ENCODE data around the gene CELF1. TPM values are rescaled to one million over a fixed set of nuclear protein-coding genes. Genes with fewer than 3 reads are reported as not detected.

The CELF1 gene
- total RNA-seq, 4 donors from 2014 or later, result 93.8 to 153 (median 121) TPM

- TF ChIP-seq, protein P1, sequence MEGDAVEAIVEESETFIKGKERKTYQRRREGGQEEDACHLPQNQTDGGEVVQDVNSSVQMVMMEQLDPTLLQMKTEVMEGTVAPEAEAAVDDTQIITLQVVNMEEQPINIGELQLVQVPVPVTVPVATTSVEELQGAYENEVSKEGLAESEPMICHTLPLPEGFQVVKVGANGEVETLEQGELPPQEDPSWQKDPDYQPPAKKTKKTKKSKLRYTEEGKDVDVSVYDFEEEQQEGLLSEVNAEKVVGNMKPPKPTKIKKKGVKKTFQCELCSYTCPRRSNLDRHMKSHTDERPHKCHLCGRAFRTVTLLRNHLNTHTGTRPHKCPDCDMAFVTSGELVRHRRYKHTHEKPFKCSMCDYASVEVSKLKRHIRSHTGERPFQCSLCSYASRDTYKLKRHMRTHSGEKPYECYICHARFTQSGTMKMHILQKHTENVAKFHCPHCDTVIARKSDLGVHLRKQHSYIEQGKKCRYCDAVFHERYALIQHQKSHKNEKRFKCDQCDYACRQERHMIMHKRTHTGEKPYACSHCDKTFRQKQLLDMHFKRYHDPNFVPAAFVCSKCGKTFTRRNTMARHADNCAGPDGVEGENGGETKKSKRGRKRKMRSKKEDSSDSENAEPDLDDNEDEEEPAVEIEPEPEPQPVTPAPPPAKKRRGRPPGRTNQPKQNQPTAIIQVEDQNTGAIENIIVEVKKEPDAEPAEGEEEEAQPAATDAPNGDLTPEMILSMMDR (IDR thresholded peaks at IDR 0.05; ENCODE audit: low read depth), result no peak
Observed at GRCh38 chr11:47532597-47533213, 20.2 kb downstream of the CELF1 start.

DNA sequence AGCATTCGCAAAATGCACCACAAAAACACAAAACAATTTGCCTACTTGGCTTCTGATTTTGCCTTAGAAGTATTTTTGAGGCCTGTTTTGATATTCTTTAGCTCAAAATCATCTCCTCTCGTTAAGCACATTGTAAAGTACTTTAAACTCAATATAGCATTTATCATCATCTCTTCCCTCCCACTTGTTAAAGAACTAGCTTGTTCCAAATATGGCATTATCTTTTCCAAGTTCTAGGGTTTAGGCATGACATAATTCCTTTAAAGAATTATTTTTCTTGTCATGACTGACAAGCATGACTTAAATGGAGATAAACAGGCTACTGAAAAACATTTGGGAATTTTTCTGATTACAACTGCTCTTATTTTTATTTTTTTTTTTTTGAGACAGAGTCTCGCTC is 21.3 kb downstream of the CELF1 start:
- TF ChIP-seq, protein P1 (IDR thresholded peaks at IDR 0.05; ENCODE audit: low read depth), result no peak

DNA sequence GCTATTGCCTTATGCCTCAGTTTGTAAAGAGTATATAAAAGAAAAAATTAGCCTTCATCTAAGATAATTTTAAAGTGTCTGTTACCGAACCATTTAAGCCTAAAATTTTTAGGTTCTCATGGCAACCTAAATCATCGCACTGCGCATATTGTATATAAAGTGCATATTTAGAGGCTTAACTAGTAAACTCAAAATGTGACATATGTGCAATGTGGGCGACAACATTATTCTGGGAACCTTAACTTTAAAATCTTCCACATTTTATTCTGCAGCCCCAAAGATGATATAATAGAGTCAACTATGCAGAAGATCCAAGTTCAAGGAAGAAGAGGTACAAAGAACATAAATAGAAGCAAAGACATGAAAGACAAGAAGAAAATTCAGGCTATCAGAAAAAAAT is 23.0 kb downstream of the CELF1 start:
- TF ChIP-seq, protein P1 (IDR thresholded peaks at IDR 0.05; ENCODE audit: low read depth), result no peak

GRCh38 chr11:47527186-47527585 is 25.7 kb downstream of the CELF1 start:
- TF ChIP-seq, protein P1 (IDR thresholded peaks at IDR 0.05; ENCODE audit: low read depth), result no peak

DNA sequence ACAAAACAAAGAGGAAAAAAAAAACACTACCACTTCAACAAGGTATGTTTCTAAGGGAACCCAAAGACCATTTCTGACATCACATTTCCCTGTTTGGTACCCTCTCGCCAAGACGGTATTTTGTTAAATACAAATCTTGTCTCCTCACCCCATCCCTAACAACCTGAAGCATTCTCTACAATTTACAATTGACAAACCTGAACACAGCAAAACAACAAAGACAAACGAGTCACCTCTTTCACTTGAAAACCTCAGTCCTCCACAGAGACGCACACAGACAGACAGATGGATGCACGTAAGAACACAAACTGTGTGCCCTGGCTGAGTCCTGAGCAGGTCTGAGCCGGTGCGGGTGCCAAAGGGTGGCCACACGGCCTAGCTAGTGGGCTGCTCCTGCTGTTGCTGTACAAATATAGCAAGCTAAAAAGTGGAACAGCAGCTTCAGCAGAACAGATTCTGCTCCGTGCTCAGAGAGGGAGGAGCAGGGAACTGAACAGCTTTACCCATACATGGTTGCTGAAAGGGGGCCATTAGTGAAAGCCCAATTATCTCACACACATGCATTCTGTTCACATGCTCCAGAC is 28.5 kb downstream of the CELF1 start:
- TF ChIP-seq, protein P1 (IDR thresholded peaks at IDR 0.05; ENCODE audit: low read depth), result no peak

GRCh38 chr11:47523490-47524225 is 29.3 kb downstream of the CELF1 start:
- TF ChIP-seq, protein P1 (IDR thresholded peaks at IDR 0.05; ENCODE audit: low read depth), result no peak

- TF ChIP-seq, protein P1 (IDR thresholded peaks at IDR 0.05; ENCODE audit: low read depth), result no peak
Observed at GRCh38 chr11:47518212-47518964, 34.5 kb downstream of the CELF1 start.
